GM12872 (cell line): ENCODE measurements around the gene HSD11B1.
A peak's percentile ranks its signal among the peaks of the same experiment; 100 is the strongest.

Experiments
- CTCF ChIP-seq: IDR thresholded peaks from 3 replicates; pipeline ENCODE4 v1.5.1; 2011; ENCODE audit warnings: low read depth, mild to moderate bottlenecking, low read length, moderate library complexity; ENCODE audit not compliant: insufficient read depth

Gene HSD11B1

GRCh38 chr1:209741889-209742288, 37.2 kb downstream of the HSD11B1 start:
- no peak for TF ChIP-seq CTCF

- TF ChIP-seq CTCF = no peak
Observed at GRCh38 chr1:209742409-209743144, 37.9 kb downstream of the HSD11B1 start.

GRCh38 chr1:209743145-209743482, 38.5 kb downstream of the HSD11B1 start:
- no peak for TF ChIP-seq CTCF

GRCh38 chr1:209746451-209747165, 42.0 kb downstream of the HSD11B1 start:
- no peak for TF ChIP-seq CTCF

GRCh38 chr1:209747580-209748262, 43.1 kb downstream of the HSD11B1 start:
- peak; percentile 91 for TF ChIP-seq CTCF

- TF ChIP-seq CTCF = no peak
Observed at GRCh38 chr1:209748620-209749019, 44.0 kb downstream of the HSD11B1 start.

- no peak for TF ChIP-seq CTCF
Observed at GRCh38 chr1:209749205-209749604, 44.6 kb downstream of the HSD11B1 start.
